HEK293 (cell line): ENCODE data around the gene UBL7.
A peak's percentile ranks its signal among the peaks of the same experiment; 100 is the strongest.

Experiments
- CTCF ChIA-PET: fragments of 350-600 bp; formaldehyde crosslinking; extraction: SDS; loops from one replicate; lab custom pipeline; 2021; ENCODE audit warnings: antibody characterized with exemption; lab: Yijun Ruan, JAX
- POLR2A ChIA-PET: fragments of 300-600 bp; formaldehyde crosslinking; extraction: SDS; loops from one replicate; lab custom pipeline; 2020; ENCODE audit warnings: antibody characterized with exemption, inconsistent platforms; lab: Yijun Ruan, JAX
- H3K27ac ChIP-seq: fragments of 200-500 bp; sonication (Bioruptor generic); 2 replicates; pipeline ENCODE4 v1.5.1; 2014; ENCODE audit warnings: low read depth, low read length, control low read depth, inconsistent platforms; ENCODE audit errors: extremely low read depth
- H3K36me3 ChIP-seq, 2 experiments: fragments of 200-500 bp in 1 of 2; sonication (Bioruptor generic) in 1 of 2; 1 replicate in 1 of 2; 2 replicates in 1 of 2; pipeline ENCODE4 v1.5.1; 2014 to 2017; ENCODE audit warnings: inconsistent platforms in 2 of 2, low read length in 2 of 2; ENCODE audit not compliant: control insufficient read depth in 2 of 2, insufficient read depth in 1 of 2
- H3K4me1 ChIP-seq: fragments of 200-500 bp; sonication (Bioruptor generic); 2 replicates; pipeline ENCODE4 v1.5.1; 2014; ENCODE audit warnings: mild to moderate bottlenecking, low read length, inconsistent platforms; ENCODE audit not compliant: control insufficient read depth, insufficient read depth
- H3K4me3 ChIP-seq: 2 replicates; pipeline ENCODE4 v1.5.1; 2011; ENCODE audit warnings: low read depth, mild to moderate bottlenecking, control low read depth, low read length, moderate library complexity
- H3K9me3 ChIP-seq: fragments of 200-500 bp; sonication (Bioruptor generic); 2 replicates; pipeline ENCODE4 v1.5.1; 2014; ENCODE audit warnings: low read depth, low read length, inconsistent platforms; ENCODE audit not compliant: control insufficient read depth, insufficient read depth
- KLF10 ChIP-seq: fragments of 450-650 bp; IDR thresholded peaks from 2 replicates; pipeline ENCODE4 v1.5.1; 2018; ENCODE audit warnings: missing biosample characterization, mild to moderate bottlenecking, missing genetic modification characterization
- MZF1 ChIP-seq: fragments of 450-650 bp; formaldehyde crosslinking; IDR thresholded peaks from 2 replicates; pipeline ENCODE4 v1.5.1; 2017; ENCODE audit warnings: missing biosample characterization, missing genetic modification characterization, borderline replicate concordance
- SALL2 ChIP-seq: fragments of 450-650 bp; formaldehyde crosslinking; IDR thresholded peaks from 2 replicates; pipeline ENCODE4 v1.5.0; 2017; ENCODE audit warnings: missing biosample characterization, mild to moderate bottlenecking, missing genetic modification characterization, borderline replicate concordance
- SCRT1 ChIP-seq: fragments of 450-650 bp; formaldehyde crosslinking; IDR thresholded peaks from 2 replicates; pipeline ENCODE4 v1.5.1; 2016; ENCODE audit warnings: missing biosample characterization, missing genetic modification characterization, borderline replicate concordance
- ZBTB48 ChIP-seq: fragments of 450-650 bp; formaldehyde crosslinking; IDR thresholded peaks from 2 replicates; pipeline ENCODE4 v1.5.1; 2016; ENCODE audit warnings: missing biosample characterization, missing genetic modification characterization
- ZEB2 ChIP-seq: fragments of 450-650 bp; formaldehyde crosslinking; IDR thresholded peaks from 2 replicates; pipeline ENCODE4 v1.5.1; 2016; ENCODE audit warnings: missing biosample characterization, missing genetic modification characterization
- ZIC2 ChIP-seq: fragments of 450-650 bp; formaldehyde crosslinking; IDR thresholded peaks from 2 replicates; pipeline ENCODE4 v1.5.1; 2016; ENCODE audit warnings: missing biosample characterization, missing genetic modification characterization
- ZNF140 ChIP-seq: fragments of 450-650 bp; formaldehyde crosslinking; IDR thresholded peaks from 2 replicates; pipeline ENCODE4 v1.5.1; 2016; ENCODE audit warnings: missing biosample characterization, missing genetic modification characterization
- ZNF146 ChIP-seq: fragments of 450-650 bp; formaldehyde crosslinking; IDR thresholded peaks from 2 replicates; pipeline ENCODE4 v1.5.1; 2016; ENCODE audit warnings: missing biosample characterization, missing genetic modification characterization
- ZNF274 ChIP-seq, 2 experiments: fragments of 200-500 bp in 1 of 2; fragments of 450-650 bp in 1 of 2; sonication (Bioruptor generic) in 1 of 2; formaldehyde crosslinking in 1 of 2; IDR thresholded peaks; 2 replicates each; pipeline versions ENCODE4 v1.5.1 to v1.6.1; 2014 to 2016; ENCODE audit warnings: borderline replicate concordance in 1 of 2, inconsistent platforms in 1 of 2, low read length in 1 of 2, missing biosample characterization in 1 of 2, missing genetic modification characterization in 1 of 2
- ZNF324 ChIP-seq: fragments of 450-650 bp; formaldehyde crosslinking; IDR thresholded peaks from 2 replicates; pipeline ENCODE4 v1.5.1; 2016; ENCODE audit warnings: missing biosample characterization, missing genetic modification characterization
- ZNF354C ChIP-seq: fragments of 450-650 bp; formaldehyde crosslinking; IDR thresholded peaks from 2 replicates; pipeline ENCODE4 v1.5.1; 2016; ENCODE audit warnings: missing biosample characterization, missing genetic modification characterization, low read depth, borderline replicate concordance
- ZNF416 ChIP-seq: fragments of 450-650 bp; formaldehyde crosslinking; IDR thresholded peaks from 2 replicates; pipeline ENCODE4 v1.5.1; 2016; ENCODE audit warnings: missing biosample characterization, missing genetic modification characterization
- ZNF423 ChIP-seq: fragments of 450-650 bp; formaldehyde crosslinking; IDR thresholded peaks from 2 replicates; pipeline ENCODE4 v1.5.1; 2016; ENCODE audit warnings: missing biosample characterization, missing genetic modification characterization
- ZNF521 ChIP-seq: fragments of 450-650 bp; formaldehyde crosslinking; IDR thresholded peaks from 2 replicates; pipeline ENCODE4 v1.5.1; 2017; ENCODE audit warnings: missing biosample characterization, mild to moderate bottlenecking, missing genetic modification characterization
- ZNF549 ChIP-seq: fragments of 450-650 bp; IDR thresholded peaks from 2 replicates; pipeline ENCODE4 v1.5.1; 2018; ENCODE audit warnings: missing biosample characterization, missing genetic modification characterization, mild to moderate bottlenecking, inconsistent platforms, moderate library complexity
- ZNF571 ChIP-seq: fragments of 450-650 bp; formaldehyde crosslinking; IDR thresholded peaks from 2 replicates; pipeline ENCODE4 v1.5.0; 2017; ENCODE audit warnings: missing biosample characterization, missing genetic modification characterization
- ZNF600 ChIP-seq: fragments of 450-650 bp; formaldehyde crosslinking; IDR thresholded peaks from 2 replicates; pipeline ENCODE4 v1.5.1; 2016; ENCODE audit warnings: missing biosample characterization, missing genetic modification characterization
- ZNF645 ChIP-seq: fragments of 450-650 bp; formaldehyde crosslinking; IDR thresholded peaks from 2 replicates; pipeline ENCODE4; 2016; ENCODE audit warnings: missing biosample characterization, missing genetic modification characterization
- ZNF654 ChIP-seq: fragments of 450-650 bp; formaldehyde crosslinking; IDR thresholded peaks from 2 replicates; pipeline ENCODE4 v1.5.1; 2016; ENCODE audit warnings: low read depth, missing biosample characterization, missing genetic modification characterization
- ZNF677 ChIP-seq: fragments of 450-650 bp; IDR thresholded peaks from 2 replicates; pipeline ENCODE4 v1.5.0; 2018; ENCODE audit warnings: missing biosample characterization, mild to moderate bottlenecking, missing genetic modification characterization, moderate library complexity
- ZNF791 ChIP-seq: fragments of 450-650 bp; formaldehyde crosslinking; IDR thresholded peaks from 2 replicates; pipeline ENCODE4 v1.5.1; 2016; ENCODE audit warnings: missing biosample characterization, missing genetic modification characterization
- ZSCAN16 ChIP-seq: fragments of 450-650 bp; formaldehyde crosslinking; IDR thresholded peaks from 2 replicates; pipeline ENCODE4 v1.5.1; 2016; ENCODE audit warnings: missing biosample characterization, missing genetic modification characterization
- ZSCAN23 ChIP-seq: fragments of 450-650 bp; formaldehyde crosslinking; IDR thresholded peaks from 2 replicates; pipeline ENCODE4 v1.5.1; 2016; ENCODE audit warnings: missing biosample characterization, missing genetic modification characterization
- TF ChIP-seq, protein P1 (sequence below): fragments of 450-650 bp; formaldehyde crosslinking; IDR thresholded peaks from 2 replicates; pipeline ENCODE4 v1.5.1; 2016; ENCODE audit warnings: missing biosample characterization, missing genetic modification characterization
- TF ChIP-seq, protein P2 (sequence below): fragments of 450-650 bp; IDR thresholded peaks from 2 replicates; pipeline ENCODE4 v1.5.1; 2018; ENCODE audit warnings: missing biosample characterization, mild to moderate bottlenecking, missing genetic modification characterization
- TF ChIP-seq, protein P3 (sequence below): fragments of 450-650 bp; formaldehyde crosslinking; IDR thresholded peaks from 2 replicates; pipeline ENCODE4 v1.5.1; 2017; ENCODE audit warnings: missing biosample characterization, missing genetic modification characterization

The UBL7 gene

GRCh38 chr15:74438206-74438605 is 22.8 kb downstream of the UBL7 start (continued):
- TF ChIP-seq SCRT1 (tag by site-specific recombination) (no peak), ZNF146 (tag by site-specific recombination) (no peak), ZNF416 (tag by site-specific recombination) (no peak)

DNA sequence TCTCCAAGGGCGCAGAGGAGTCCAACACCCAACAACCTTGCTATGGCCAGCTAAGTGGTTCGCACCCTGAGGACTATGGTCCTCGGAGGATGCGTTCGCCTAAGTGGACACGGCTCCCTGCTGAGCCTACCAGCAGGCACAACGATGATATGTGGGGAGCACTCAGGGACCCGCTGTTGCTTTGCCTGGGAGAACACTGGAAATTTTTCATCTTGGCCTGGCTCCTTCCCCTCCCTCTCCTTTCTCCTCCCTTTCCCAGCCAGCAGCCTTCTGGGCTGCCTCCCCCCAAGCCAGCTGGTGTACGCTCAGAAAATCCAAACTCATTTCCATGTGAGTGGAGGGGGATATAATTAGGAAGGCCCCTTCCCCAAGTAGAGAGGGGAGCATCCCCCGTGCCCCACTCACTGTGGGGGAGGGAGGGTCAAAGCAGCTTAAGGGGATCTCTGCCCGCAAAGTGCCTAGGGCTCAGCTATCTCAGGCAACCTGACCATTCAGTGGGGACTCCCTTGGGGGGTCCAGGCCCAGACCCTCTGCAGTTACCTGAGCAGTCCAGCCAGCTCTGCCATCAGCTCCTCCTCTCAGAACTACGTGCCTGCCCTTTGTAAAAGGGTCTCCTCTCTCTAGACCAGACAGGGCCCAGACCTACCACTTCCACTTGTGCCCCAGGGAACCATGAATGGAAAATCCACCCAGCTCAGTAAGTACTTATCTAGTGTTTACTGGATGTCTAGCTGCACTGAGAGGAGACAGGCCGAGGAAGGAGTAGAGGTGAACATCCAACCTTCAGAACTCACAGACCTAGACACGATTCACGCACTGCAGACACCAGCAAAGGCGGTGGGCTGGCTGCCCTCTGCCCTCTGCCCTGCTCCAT is 26.5 kb downstream of the UBL7 start:
- POLR2A ChIA-PET: interaction anchor here (0.6 to 2.6 kb wide), 7 partner anchors 25 to 197 kb away, joined by 3 to 11 read pairs (median 4); no protein-coding TSS in a partner anchor
- Histone ChIP-seq H3K4me1 (peaks cover 4% of the 10 kb centered on the region), H3K9me3 (no peaks in the 10 kb centered on the region), H3K27ac (no peak overlapping the region), H3K36me3 (no peaks in the 10 kb centered on the region), H3K4me3 (peak overlapping the region; percentile 16; the same call in 1 of the 2 replicates)
- CTCF ChIA-PET: interaction anchor here (0.5 to 26.4 kb wide), 7 partner anchors 12 to 469 kb away, joined by 3 to 768 read pairs (median 3); partner anchors contain the start of genes CYP11A1 and UBL7
- TF ChIP-seq ZNF677 (tag by site-specific recombination): no peak
- 0 out of 2 replicates have a peak, but pooled peaks have one; percentile 10 for TF ChIP-seq ZBTB48 (tag by site-specific recombination)
- TF ChIP-seq ZNF600 (tag by site-specific recombination): peak; percentile 68
- no peak for TF ChIP-seq ZNF521 (tag by site-specific recombination)
- no peak for TF ChIP-seq ZNF654 (tag by site-specific recombination)
- no peak for TF ChIP-seq ZNF549
- no peak for TF ChIP-seq ZNF571 (tag by site-specific recombination)
- peak; percentile 3; the same call in 1 of the 2 replicates for TF ChIP-seq ZNF140 (tag by site-specific recombination)
- no peak for TF ChIP-seq MZF1 (tag by site-specific recombination)
- no peak for TF ChIP-seq ZSCAN16
- TF ChIP-seq ZNF354C (tag by site-specific recombination): no peak
- TF ChIP-seq SALL2 (tag by site-specific recombination): no peak
- TF ChIP-seq, protein P1, sequence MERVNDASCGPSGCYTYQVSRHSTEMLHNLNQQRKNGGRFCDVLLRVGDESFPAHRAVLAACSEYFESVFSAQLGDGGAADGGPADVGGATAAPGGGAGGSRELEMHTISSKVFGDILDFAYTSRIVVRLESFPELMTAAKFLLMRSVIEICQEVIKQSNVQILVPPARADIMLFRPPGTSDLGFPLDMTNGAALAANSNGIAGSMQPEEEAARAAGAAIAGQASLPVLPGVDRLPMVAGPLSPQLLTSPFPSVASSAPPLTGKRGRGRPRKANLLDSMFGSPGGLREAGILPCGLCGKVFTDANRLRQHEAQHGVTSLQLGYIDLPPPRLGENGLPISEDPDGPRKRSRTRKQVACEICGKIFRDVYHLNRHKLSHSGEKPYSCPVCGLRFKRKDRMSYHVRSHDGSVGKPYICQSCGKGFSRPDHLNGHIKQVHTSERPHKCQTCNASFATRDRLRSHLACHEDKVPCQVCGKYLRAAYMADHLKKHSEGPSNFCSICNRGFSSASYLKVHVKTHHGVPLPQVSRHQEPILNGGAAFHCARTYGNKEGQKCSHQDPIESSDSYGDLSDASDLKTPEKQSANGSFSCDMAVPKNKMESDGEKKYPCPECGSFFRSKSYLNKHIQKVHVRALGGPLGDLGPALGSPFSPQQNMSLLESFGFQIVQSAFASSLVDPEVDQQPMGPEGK (tag by site-specific recombination): 0 out of 2 replicates have a peak, but pooled peaks have one; percentile 4
- no peak for TF ChIP-seq ZNF645 (tag by site-specific recombination)
- TF ChIP-seq ZNF423: peak; percentile 50; the same call in 1 of the 2 replicates
- no peak for TF ChIP-seq ZEB2 (tag by site-specific recombination)
- no peak for TF ChIP-seq KLF10 (tag by site-specific recombination)
- TF ChIP-seq ZNF146 (tag by site-specific recombination): no peak
- TF ChIP-seq, protein P2, sequence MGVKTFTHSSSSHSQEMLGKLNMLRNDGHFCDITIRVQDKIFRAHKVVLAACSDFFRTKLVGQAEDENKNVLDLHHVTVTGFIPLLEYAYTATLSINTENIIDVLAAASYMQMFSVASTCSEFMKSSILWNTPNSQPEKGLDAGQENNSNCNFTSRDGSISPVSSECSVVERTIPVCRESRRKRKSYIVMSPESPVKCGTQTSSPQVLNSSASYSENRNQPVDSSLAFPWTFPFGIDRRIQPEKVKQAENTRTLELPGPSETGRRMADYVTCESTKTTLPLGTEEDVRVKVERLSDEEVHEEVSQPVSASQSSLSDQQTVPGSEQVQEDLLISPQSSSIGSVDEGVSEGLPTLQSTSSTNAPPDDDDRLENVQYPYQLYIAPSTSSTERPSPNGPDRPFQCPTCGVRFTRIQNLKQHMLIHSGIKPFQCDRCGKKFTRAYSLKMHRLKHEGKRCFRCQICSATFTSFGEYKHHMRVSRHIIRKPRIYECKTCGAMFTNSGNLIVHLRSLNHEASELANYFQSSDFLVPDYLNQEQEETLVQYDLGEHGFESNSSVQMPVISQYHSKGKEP (tag by site-specific recombination): no peak
- TF ChIP-seq ZIC2 (tag by site-specific recombination): peak; percentile 67
- TF ChIP-seq ZNF791 (tag by site-specific recombination): no peak
- TF ChIP-seq, protein P3, sequence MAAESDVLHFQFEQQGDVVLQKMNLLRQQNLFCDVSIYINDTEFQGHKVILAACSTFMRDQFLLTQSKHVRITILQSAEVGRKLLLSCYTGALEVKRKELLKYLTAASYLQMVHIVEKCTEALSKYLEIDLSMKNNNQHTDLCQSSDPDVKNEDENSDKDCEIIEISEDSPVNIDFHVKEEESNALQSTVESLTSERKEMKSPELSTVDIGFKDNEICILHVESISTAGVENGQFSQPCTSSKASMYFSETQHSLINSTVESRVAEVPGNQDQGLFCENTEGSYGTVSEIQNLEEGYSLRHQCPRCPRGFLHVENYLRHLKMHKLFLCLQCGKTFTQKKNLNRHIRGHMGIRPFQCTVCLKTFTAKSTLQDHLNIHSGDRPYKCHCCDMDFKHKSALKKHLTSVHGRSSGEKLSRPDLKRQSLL (tag by site-specific recombination): no peak
- no peak for TF ChIP-seq ZNF324 (tag by site-specific recombination)
- TF ChIP-seq ZNF274 (IDR thresholded peaks at IDR 0.05; ENCODE audit: low read length): no peak
- TF ChIP-seq ZNF274 (tag by site-specific recombination; IDR thresholded peaks at IDR 0.05; ENCODE audit: borderline replicate concordance): no peak
- TF ChIP-seq ZSCAN23: no peak
